Stimulated activated CD8-positive, alpha-beta memory T cell treated with anti-CD3 and anti-CD28 coated beads, Interleukin-15, amount 100 ng/mL, for 48 hours (primary cell): ENCODE measurements around the gene ST14.
"Not testable (repeated sequence)": the region's sequence is repeated elsewhere in the genome, so short reads cannot be mapped to it uniquely, and the experiment has no call there.

ENCODE experiments used
- DNase-seq, 2 donors: peaks; one replicate each; pipeline ENCODE4 v3.0.0-alpha.2; 2020; ENCODE audit warnings: low read depth in 2 of 2

ST14 gene

DNA sequence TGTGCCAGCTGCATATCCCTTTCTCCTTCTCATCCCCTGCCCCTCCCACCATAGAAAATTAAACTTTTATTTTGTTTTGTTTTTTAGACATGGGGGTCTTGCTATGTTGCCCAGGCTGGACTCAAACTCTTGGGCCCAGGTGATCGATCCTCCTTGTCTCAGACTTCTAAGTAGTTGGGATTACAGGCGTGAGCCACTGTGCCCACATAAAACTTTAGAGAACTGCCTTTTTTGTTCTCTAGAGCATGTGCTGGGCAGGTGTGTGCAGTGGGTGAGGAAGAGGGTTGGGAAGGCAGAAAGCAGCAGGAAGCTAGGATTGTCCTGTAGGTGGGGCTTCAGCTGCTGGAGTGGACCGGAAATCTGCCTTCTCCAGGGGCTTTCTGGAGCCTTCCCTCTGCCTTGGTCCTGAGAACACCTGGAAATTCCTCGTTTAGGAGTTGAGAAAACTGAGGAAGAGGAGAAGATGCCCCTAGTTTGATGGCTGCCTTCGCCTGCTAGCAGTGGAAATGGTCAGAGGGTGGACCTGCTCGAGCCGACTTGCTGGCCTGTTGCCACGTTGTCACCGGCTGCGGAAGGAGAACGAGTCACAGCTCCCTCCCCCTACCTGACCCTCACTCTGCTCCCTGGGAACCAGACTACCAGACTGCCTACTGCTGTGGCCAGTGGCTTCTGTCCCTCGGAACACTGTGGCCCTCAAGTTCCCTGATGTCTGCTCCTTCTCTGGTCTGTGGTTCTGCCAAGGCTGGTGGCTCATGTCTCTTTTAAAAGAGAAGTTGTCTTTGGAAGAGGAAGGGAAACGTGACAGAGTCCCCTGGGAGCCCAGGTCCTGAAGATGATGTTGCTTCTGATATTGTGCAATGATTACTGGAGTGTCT is 4.0 kb downstream of the ST14 start:
- no peak for DNase-seq

DNA sequence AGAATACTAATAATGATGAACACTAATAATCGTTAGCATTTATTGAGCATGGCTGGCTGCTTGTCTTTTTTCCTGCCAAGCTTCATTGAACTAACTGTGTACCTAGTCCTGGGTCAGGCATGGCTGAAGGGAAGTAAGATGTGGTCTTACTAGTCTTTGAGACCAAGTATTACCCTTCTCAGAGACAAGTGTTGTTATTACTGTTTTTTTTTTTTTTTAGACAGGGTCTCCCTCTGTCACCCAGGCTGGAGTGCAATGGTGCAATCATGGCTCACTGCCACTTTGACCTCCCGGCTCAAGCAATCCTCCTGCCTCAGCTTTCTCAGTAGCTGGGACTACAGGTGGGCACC is 4.6 kb downstream of the ST14 start:
- DNase-seq, result no peak

DNA sequence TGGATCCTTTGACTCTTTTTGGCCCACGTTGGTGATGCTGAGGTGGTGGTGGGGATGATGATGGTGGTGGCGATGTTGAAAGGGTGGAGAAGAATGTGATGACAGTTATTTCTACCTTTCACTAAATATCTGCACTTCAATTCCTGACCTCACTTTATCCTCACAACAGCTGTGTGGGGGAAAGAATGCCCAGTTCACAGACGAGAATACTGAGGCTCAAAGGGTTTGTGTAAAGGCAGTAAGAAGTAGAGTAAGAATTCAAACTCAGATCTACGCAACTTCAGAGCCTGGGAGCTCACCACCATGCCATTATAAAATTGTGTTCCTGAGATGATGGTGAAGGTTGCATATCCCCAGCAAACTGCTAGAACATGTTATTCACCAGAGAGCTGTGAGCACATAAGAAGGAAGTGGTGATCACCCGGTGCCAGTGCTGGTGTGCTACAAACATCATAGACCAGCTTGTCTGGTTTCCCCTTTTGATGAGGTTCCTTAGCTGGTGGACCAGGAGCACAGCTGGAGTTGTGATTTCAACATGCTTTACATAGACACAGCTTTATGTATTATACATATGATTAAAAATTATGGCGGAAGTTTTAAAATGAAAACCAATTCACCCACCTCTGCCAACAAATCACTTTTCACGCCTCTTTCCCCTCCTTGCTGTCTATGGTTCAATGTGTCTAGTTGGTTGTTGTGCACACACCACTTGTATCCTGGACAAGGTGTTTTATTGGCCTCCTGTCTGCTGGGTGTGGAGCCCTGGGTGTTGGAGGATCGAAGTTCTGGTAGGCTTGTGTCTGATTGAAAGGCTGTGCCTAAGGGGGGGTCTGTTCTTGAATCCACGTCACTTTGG is 6.2 kb downstream of the ST14 start:
- no peak for DNase-seq

DNA sequence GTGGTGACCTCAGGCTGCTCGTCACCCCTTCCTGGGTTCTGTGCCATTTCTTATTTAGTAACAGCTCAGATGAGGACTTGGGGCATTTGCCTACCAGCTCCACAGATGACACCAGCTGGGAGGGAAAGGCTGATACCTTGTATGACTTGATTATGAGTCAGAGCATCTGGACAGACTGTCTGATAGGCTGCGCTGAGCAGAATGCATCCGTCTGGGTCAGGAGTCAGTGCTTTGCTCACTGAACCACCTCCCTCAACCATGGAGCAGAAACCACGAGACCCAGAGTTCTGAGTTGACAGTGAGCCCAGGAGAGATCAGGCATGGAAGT is 6.8 kb downstream of the ST14 start:
- no peak for DNase-seq

DNA sequence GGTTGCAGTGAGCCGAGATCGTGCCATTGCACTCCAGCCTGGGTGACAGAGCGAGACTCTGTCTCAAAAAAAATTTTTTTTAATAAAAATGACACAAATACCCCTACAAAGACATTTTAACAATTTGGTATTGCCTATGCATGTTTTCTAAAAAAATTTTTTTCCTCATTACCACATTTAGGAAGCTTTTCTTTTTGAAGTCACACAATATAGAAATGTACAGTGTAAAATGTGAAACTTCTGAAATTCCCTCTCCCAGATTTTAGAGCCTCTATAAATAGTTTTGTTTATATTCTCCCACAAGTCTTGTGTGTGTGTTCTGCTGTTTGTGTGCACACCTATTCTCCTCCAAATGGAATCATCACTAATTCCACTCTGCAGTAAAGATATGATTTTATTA is 7.6 kb downstream of the ST14 start:
- DNase-seq, result no peak

DNA sequence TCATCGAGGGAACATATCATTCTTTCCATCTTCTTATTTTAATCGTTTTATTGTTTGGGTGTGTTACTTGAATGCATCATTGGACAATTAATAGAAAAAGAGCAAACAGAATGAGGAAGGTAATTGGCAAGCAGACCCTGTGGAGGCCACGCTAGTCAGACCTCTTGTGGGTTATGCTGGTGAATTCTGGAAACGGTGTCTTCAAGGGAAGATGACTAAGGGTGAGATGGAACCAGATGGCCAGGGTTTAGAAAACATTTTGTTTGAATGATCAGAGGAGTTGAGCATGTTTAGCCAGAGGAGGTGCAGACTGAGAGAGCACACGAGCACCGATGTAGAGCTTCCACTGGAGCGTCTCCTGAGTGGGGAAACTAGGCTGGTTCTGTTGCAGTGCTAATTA is 8.5 kb downstream of the ST14 start:
- DNase-seq, result no peak

DNA sequence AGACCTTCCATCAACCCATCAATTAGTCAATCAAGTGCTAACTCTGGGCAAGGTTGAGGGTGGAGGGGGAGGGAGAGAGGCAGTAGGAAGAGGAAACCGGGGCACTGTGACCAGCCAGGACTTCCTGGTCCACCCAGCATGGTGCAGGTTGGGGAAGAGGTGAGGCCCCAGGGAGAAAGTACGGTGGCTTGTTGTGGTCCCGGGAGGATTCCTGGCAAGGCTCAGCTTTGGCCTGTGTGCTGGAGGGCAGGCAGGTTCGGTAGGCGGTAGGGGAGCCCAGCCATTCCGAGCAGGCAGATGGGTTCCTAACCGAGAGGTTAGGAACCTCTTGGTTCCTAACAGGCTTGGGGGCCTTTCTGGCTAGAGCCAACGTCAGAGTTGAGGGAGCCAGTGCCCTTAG is 10.8 kb downstream of the ST14 start:
- no peak for DNase-seq

DNA sequence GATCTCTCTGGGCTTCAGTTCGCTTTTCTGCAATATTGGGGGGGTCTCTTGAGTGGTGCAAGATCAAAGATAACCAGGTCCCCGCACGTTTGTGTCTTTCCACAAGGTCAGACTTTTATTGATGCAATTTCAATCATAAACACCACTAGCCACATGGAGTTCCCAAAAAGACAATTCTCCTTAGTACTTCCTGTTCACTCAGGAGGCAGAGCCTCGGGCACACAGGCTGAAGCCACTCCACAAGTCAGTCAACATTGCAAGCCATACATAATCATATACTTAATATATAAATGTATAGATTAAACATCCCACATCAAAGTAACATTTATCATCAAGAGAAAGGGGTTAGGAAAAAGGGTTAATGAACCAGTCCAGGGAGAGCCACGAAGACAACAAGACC is 12.0 kb downstream of the ST14 start:
- no peak for DNase-seq

DNA sequence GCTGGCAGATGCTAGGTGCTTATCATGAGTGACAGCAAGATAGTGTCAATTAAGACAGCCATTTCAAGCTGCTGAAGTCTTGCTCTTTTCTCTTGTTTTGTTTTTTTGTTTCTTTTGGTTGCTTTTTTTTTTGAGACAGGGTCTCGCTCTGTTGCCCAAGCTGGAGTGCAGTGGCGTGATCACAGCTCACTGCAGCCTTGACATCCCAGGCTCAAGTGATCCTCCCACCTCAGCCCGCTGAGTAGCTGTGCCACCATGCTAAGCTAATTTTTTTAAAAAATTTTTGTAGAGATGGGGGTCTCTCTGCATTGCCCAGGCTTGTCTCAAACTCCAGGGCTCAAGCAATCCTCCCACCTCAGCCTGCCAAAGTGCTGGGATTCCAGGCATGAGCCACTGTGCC is 12.4 kb downstream of the ST14 start:
- DNase-seq, result not testable (repeated sequence)

DNA sequence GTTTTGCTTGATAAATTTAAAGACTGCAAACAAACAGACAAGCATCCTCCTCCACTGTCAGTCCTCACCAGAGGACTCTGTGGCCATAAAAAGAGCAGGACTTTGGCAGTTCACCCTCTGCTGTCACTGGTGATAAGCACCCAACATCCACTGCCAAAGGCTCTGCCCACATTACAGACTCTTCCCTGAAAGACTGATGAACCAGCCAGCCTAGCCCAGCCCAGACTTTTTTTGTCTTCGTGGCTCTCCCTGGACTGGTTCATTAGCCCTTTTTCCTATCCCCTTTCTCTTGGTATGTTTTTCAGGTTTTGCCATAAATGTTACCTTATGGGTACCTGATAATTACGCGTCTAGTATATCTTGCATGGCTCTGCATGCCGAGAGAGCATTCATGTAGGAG is 15.1 kb downstream of the ST14 start:
- DNase-seq, result no peak

DNA sequence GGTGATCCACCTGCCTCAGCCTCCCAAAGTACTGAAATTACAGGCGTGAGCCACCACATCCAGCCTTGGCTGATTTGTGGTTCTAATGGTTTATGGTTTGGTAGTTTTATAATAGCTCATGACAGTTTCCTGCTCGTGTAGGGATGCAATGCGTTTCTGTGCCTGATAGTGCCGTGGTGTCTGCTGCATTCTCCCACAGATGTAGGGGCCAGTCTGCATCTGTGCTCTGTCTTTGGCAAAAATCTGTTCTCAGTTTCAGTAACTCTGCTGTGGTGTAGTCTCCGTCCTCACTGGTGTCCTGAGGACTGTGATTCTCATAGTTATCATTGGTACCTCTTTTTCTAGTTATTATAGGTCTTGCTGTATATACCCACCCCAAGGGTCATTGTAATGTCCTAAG is 16.3 kb downstream of the ST14 start:
- DNase-seq, result no peak

DNA sequence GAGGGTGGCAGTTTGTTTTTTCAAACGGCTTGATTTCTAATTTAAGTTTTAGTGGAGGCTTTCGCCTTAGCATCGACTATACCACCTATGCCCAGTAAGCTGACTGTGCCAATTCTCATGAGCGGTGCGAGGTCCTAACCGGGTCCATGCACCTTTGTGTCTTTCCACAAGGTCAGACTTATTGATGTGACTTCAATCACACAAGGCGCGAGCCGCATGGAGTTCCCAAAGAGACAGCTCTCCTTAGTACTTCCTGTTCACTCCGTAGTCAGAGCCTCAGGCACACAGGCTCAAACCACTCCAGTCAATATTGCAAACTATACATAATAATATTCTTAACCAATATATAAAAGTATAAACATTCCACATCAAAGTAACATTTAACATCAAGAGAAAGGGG is 18.2 kb downstream of the ST14 start:
- DNase-seq, result no peak

DNA sequence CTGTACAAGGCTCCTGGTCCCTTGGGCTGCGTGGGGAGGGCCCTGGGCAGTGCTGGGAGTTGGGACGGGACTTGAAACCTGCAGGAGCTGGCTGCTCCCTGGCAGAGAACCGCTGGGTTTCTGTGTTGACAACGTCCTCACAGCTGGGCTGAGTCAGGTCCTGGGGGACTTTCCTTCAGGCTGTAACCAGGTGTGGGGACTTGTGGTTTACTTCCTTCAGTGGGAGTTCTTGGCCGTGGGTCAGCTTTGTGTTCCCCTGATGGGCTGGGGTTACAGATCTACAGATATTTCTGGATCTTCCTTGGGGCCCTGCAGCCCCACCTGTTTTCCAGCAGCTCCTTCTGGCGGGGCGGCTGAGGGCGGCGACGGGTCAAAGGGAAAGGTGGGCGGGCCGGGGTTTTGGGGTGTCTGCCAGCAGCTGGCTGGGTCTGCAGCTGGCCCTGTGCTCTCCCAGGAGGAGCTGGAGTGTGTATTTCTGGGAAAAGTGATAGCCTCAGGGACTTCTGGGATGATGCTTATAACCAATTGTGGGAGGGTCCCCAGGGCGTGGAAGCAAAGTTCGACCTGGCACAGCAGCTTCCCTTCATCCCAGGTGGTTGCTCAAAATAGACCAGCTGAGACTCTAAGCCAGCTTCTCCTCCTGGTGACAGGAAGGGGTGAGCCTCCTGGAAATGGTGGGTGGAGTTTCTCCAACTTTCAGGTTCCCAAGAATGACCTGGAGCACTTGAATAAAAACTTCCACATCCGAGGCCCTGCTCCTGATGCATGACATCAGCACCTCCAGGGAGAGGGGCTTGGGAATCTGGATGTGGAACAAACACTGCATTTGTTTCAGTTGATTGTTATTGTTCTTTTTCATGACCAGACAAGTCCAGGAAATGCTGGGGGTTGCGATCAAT is 19.1 kb downstream of the ST14 start:
- no peak for DNase-seq

DNA sequence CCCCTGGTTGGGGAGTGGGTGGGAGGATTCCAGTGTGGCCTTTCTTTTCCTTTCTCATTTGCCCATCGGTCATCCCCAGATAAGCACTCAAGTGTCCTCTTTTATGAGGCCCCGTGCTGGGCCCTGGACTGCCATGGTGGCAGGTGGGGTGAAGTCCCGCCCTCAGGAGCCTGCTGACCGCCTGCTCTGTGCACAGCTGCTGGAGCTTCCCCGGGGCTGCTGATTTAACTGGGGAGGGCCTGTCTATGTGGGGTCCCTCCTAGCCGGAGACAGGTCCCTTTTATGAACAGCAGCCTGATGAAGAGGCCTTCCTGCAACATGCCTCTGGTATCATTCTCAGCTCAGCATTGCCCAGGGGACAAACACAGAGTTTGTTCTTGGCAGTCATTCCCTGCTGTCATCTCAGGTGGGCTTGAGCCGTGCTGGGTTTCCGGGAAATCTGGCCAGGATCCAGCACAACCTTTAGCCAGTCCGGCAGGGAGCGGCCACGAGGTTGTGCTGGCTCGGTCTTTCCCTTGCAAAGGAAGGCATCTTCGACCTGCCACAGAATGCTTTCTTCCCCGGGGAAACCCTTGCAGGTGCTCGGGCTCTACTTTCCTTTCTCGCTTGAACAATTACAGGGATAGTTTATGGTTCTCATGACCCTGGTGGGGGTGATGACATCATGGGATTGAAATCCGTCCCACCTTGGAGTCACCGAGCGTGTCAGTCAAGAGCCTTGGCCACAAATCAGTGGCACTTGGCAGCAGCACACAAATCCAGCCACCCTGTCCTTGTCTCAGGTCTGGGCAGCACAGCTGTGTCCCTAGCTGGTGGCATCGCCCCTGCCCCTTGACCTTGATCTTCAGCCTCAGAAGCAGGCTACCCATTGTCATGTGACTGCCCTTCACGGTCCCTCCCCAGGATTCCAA is 20.1 kb downstream of the ST14 start:
- no peak for DNase-seq

DNA sequence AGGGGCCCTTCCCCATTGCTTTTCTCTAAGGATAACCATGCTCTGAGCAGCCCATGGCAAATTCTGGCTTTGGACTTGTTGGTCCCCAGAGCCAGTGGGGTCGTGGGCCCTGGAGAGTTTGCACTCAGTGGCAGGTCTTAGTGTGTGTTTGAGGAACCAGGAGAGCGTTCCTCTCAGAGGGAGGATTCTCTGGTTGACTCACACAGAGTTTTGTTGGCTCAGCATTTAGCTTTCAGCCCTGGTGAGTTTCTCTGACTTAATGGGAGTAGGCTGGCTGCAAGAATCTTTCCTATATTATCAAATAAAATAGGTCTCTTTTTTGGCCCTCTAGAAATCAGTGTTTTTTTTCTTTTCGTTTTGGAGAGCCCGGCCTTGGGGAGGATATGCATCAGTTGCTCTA is 20.9 kb downstream of the ST14 start:
- no peak for DNase-seq

DNA sequence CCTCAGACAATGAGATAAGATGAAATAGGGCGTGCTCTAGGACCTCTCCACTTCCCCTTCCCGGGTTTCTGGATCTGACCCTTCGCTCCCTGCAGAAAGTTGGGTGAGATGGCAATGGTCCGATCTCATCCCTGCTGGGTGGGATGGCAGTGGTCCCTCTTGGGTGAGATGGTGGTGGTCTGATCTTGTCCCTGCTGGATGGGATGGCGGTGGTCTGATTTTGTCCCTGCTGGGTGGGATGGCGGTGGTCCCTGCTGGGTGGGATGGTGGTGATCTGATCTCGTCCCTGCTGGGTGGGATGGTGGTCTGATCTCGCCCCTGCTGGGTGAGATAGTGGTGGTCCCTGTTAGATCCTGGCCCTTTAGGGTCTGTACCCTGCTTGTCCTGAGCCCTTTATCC is 21.3 kb downstream of the ST14 start:
- DNase-seq, result no peak

DNA sequence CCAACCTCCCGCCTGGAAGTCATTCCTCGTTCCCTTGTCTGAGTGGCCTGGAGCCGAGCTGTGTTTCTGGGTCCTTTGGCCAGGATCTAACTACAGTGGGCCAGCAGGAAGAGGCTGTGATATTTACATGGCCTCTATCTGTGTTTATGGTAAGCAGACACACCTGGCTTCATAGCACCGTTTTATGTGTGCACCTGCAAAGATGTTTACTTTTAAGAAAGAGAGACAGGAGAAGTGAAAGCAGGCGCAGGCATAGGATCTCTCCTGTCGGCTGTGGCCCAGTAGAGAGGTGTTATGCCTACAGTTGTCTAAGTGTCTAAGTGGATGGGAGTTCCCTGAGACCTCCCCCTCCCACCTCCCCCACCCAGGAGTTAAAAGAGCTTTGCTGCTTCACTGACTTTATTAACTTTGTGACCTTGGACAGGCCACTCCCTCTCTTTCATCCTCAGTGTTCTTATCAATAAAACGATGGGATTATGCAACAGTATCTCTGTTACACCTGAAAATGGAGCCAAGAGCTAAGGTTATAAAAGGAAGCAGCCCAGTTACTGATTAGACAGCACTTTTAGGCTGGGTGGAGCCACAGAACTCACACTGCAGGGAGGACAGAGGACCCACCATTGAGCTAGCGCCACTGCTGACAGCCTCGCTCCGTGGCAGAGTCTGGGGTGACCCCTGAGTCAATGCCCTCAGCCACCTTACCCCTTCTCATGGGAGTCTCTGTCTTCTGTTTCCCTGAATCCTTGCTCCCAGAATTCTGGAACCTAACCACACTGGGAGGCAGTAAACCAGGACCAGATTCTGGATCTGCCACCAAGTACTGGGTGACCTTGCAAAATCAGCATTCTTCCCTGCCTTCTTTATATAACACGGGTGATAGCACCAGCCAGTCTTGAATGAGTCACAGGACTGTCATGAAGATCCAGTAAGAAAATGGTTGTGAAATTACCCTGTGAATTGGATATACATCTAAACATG is 22.0 kb downstream of the ST14 start:
- DNase-seq, result no peak

DNA sequence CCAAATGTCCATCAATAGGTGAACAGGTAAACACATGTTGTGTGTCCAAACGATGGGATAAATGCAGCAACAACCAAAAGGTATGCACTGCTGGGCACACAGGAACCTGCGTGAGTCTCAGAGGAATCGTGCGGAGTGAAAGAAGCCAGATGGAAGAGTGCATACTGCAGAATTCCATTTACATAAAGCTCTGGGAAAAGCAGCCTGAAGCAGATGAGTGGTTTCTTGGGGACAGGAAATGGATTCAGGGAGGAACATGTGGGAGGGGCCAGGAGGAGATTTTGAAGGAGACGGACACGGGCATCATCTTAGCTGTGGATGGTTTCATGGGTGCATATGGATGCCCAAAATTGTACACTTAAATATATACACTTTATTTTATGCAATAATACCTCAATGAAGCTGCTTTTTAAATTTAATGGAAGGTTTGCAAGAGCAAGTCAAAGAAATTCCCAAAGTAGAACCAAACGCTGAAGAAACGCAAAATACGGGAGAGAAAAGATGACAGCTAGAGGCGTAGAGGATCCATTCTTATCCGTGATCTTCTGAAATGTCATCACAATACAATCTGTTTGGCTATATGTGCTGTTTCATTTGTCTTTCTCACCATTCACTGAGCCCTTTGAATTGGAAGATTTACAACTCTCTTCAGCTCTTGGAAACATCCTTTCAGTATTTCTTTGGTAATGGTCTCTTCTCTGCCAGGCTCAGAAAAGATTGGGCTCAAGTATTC is 24.5 kb downstream of the ST14 start:
- no peak for DNase-seq

DNA sequence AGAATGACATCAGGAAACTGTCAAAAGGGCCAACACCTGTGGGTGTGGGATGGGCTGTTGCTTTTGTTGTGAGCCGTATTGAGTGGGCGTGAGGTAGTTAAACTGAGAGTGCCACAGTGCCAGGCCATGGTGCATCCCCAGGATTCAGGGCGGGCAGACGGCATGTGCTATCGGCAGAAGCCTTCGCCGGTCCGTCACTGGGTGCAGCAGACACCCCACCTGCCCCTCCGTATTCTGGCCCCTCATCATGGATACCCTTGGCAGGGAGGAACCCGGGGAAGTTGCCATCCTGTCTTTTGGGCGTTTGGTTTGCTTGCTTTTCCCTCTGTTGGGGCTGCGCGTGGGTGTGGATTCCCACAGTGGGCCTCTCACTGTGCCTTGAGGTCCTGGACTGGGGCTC is 27.5 kb downstream of the ST14 start:
- no peak for DNase-seq
